Keratinocyte (primary cell): ENCODE measurements around the gene LCN10. TPM values are rescaled to one million over a fixed set of nuclear protein-coding genes. Genes with fewer than 3 reads are reported as not detected.

Source experiments
- DNase-seq: peaks from one replicate; pipeline ENCODE4 v3.0.0-alpha.2; 2011; ENCODE audit warnings: low read depth, missing footprints, low spot score
- FAIRE-seq: peaks from 2 replicates; lab custom pipeline; 2011; peaks lifted over from hg19 to GRCh38; lab: Jason Lieb, UNC
- H2AFZ ChIP-seq: 2 replicates; pipeline ENCODE4 v1.6.0; 2012; ENCODE audit warnings: low read length, control low read depth, inconsistent platforms; ENCODE audit not compliant: control insufficient read depth
- H3K27ac ChIP-seq: 2 replicates; pipeline ENCODE4 v1.5.1; 2011; ENCODE audit warnings: low read length; ENCODE audit not compliant: control insufficient read depth, insufficient read depth
- H3K27me3 ChIP-seq: 3 replicates; pipeline ENCODE4 v1.6.0; 2011; ENCODE audit warnings: low read length; ENCODE audit not compliant: control insufficient read depth, insufficient read depth; ENCODE audit errors: extremely low read depth
- H3K36me3 ChIP-seq, 2 experiments: 2 replicates in 1 of 2; 3 replicates in 1 of 2; pipeline ENCODE4 v1.5.1; 2011; ENCODE audit warnings: low read length in 2 of 2, mild to moderate bottlenecking in 1 of 2; ENCODE audit not compliant: control insufficient read depth in 2 of 2, insufficient read depth in 2 of 2; ENCODE audit errors: extremely low read depth in 1 of 2
- H3K4me1 ChIP-seq: 3 replicates; pipeline ENCODE4 v1.5.1; 2011; ENCODE audit warnings: low read length; ENCODE audit not compliant: control insufficient read depth, insufficient read depth; ENCODE audit errors: extremely low read depth
- H3K4me2 ChIP-seq: 3 replicates; pipeline ENCODE4 v1.6.0; 2011; ENCODE audit warnings: low read depth, low read length; ENCODE audit not compliant: control insufficient read depth, insufficient read depth; ENCODE audit errors: extremely low read depth
- H3K4me3 ChIP-seq, 3 experiments: fragments of 200-600 bp in 1 of 3; sonication (generic) in 1 of 3; 2 replicates in 2 of 3; 3 replicates in 1 of 3; pipeline ENCODE4 v1.5.1; 2011 to 2016; ENCODE audit warnings: low read length in 3 of 3, mild to moderate bottlenecking in 3 of 3, control low read depth in 2 of 3, inconsistent platforms in 1 of 3, low read depth in 1 of 3, mixed read lengths in 1 of 3, mixed run types in 1 of 3, moderate library complexity in 1 of 3; ENCODE audit not compliant: control insufficient read depth in 2 of 3, insufficient read depth in 2 of 3; ENCODE audit errors: extremely low read depth in 1 of 3
- H3K79me2 ChIP-seq: 2 replicates; pipeline ENCODE4 v1.6.0; 2012; ENCODE audit warnings: low read length; ENCODE audit not compliant: control insufficient read depth, insufficient read depth
- H3K9ac ChIP-seq: 3 replicates; pipeline ENCODE4 v1.6.0; 2011; ENCODE audit warnings: low read length; ENCODE audit not compliant: control insufficient read depth, insufficient read depth; ENCODE audit errors: extremely low read depth
- H3K9me1 ChIP-seq: 3 replicates; pipeline ENCODE4 v1.6.0; 2011; ENCODE audit warnings: low read length; ENCODE audit not compliant: control insufficient read depth, insufficient read depth; ENCODE audit errors: extremely low read depth
- H3K9me3 ChIP-seq: 2 replicates; pipeline ENCODE4 v1.5.1; 2012; ENCODE audit warnings: low read depth, low read length; ENCODE audit not compliant: control insufficient read depth
- H4K20me1 ChIP-seq: 3 replicates; pipeline ENCODE4 v1.6.0; 2011; ENCODE audit warnings: low read length; ENCODE audit not compliant: control insufficient read depth, insufficient read depth; ENCODE audit errors: extremely low read depth
- CTCF ChIP-seq, 3 experiments: IDR thresholded peaks in 1 of 3; conservative IDR thresholded peaks in 1 of 3; optimal IDR thresholded peaks in 1 of 3; 2 replicates in 2 of 3; 3 replicates in 1 of 3; pipeline versions ENCODE3 to v1.5.1; 2011; ENCODE audit warnings: low read length in 3 of 3, mild to moderate bottlenecking in 3 of 3, moderate library complexity in 2 of 3, control low read depth in 1 of 3, inconsistent platforms in 1 of 3; ENCODE audit not compliant: insufficient read depth in 2 of 3; ENCODE audit errors: extremely low read depth in 1 of 3
- EZH2 ChIP-seq: IDR thresholded peaks from one replicate; pipeline ENCODE4 v1.6.1; 2012; ENCODE audit warnings: inconsistent platforms, mild to moderate bottlenecking, low read length, moderate library complexity
- dilution Hi-C: fragments of 300-500 bp; cut with MboI; formaldehyde crosslinking; loops from one replicate; pipeline ENCODE4 v1.7.0; 2020; ENCODE audit warnings: low sequenced_read_pairs; ENCODE audit not compliant: extremely low pct_ligation_motif_present
- polyA plus RNA-seq, 5 experiments: library from polyadenylated mRNA; depleted of rRNA in 3 of 5; stranded (reverse) in 3 of 5; stranded (forward) in 1 of 5; unstranded in 1 of 5; fragments of >200 nt; gene quantifications; 1 replicate in 1 of 5; 2 replicates in 3 of 5; 3 replicates in 1 of 5; pipeline versions ENCODE4 v1.2.1 to v1.2.3, GENCODE V29; 2011 to 2012; ENCODE audit warnings: missing spikeins in 2 of 5, low read depth in 1 of 5, low replicate concordance in 1 of 5

The LCN10 gene
- polyA plus RNA-seq, 1 donor (not counting 4 experiments of a cell fraction or from before 2014, with no cell fraction given), result not detected

- TF ChIP-seq CTCF (optimal IDR thresholded peaks at IDR 0.05 in 1 of 3, IDR thresholded peaks at IDR 0.05 in 1 of 3, conservative IDR thresholded peaks at IDR 0.05 in 1 of 3; ENCODE audit: extremely low read depth in 1 of 3, insufficient read depth in 2 of 3, low read length in 3 of 3) (no peak), EZH2 (no peak)
- Histone ChIP-seq H3K4me2 (no peak overlapping the region), H3K79me2 (no peaks in the 10 kb centered on the region), H3K36me3 (no peaks in the 10 kb centered on the region), H3K4me1 (no peaks in the 10 kb centered on the region), H3K9me3 (no peaks in the 10 kb centered on the region), H3K9ac (no peak overlapping the region), H3K4me3 (no peak overlapping the region), H3K27ac (no peak overlapping the region), H3K27me3 (peaks cover 54% of the 10 kb centered on the region), H4K20me1 (no peaks in the 10 kb centered on the region), H3K9me1 (no peaks in the 10 kb centered on the region), H2AFZ (no peak overlapping the region)
- no peak for FAIRE-seq
- DNase-seq, result no peak
- dilution Hi-C loops, result no loop called here
Observed at GRCh38 chr9:136739509-136739908, 3.2 kb downstream of the LCN10 start.

- FAIRE-seq (no peak), DNase-seq (no peak)
- Histone ChIP-seq H2AFZ (no peak overlapping the region), H3K9me1 (no peaks in the 10 kb centered on the region), H3K36me3 (no peaks in the 10 kb centered on the region), H3K27ac (no peak overlapping the region), H3K79me2 (no peaks in the 10 kb centered on the region), H3K9ac (no peak overlapping the region), H3K9me3 (no peaks in the 10 kb centered on the region), H3K4me3 (no peak overlapping the region), H3K4me2 (no peak overlapping the region), H3K27me3 (peaks cover 52% of the 10 kb centered on the region), H4K20me1 (no peaks in the 10 kb centered on the region), H3K4me1 (no peaks in the 10 kb centered on the region)
- TF ChIP-seq EZH2, result no peak
- TF ChIP-seq CTCF (optimal IDR thresholded peaks at IDR 0.05 in 1 of 3, IDR thresholded peaks at IDR 0.05 in 1 of 3, conservative IDR thresholded peaks at IDR 0.05 in 1 of 3; ENCODE audit: extremely low read depth in 1 of 3, insufficient read depth in 2 of 3, low read length in 3 of 3), result no peak
- dilution Hi-C loops, result no loop called here
Observed at GRCh38 chr9:136738960-136739359, 3.8 kb downstream of the LCN10 start.
